Tibial nerve (tissue), 3 donors: Measurements from ENCODE around the gene TEKT5.

Experiments
- CTCF ChIP-seq, 5 experiments: fragments of 200-600 bp in 3 of 5; fragments of 450-650 bp in 2 of 5; sonication (generic) in 3 of 5; IDR thresholded peaks; one replicate each; pipeline ENCODE4 v1.5.1; 2016 to 2019; ENCODE audit warnings: antibody characterized with exemption in 5 of 5, mild to moderate bottlenecking in 3 of 5, moderate library complexity in 2 of 5
- POLR2A ChIP-seq, 2 donors: fragments of 450-650 bp; IDR thresholded peaks; one replicate each; pipeline ENCODE4 v1.6.1; 2017; ENCODE audit warnings: antibody characterized with exemption in 2 of 2, mild to moderate bottlenecking in 2 of 2, moderate library complexity in 2 of 2

- TF ChIP-seq POLR2A (IDR thresholded peaks at IDR 0.05) (no peak), CTCF (IDR thresholded peaks at IDR 0.05) (no peak)
Observed at GRCh38 chr16:10664720-10665126, 30.0 kb downstream of the TEKT5 start.
